UCSD-AML1 (cell line): Measurements from ENCODE around the gene NKIRAS1.
A peak's percentile ranks its signal among the peaks of the same experiment; 100 is the strongest.
"Not testable (repeated sequence)": the region's sequence is repeated elsewhere in the genome, so short reads cannot be mapped to it uniquely, and the experiment has no call there.

Source experiments
- DNase-seq: peaks from one replicate; lab custom pipeline; 2025; ENCODE audit not compliant: unreplicated experiment; lab: John Stamatoyannopoulos, UW

NKIRAS1 gene

GRCh38 chr3:23872330-23872729 is 44.5 kb downstream of the NKIRAS1 start:
- DNase-seq: no peak

GRCh38 chr3:23871361-23871760 is 45.4 kb downstream of the NKIRAS1 start:
- DNase-seq: not testable (repeated sequence)

- not testable (repeated sequence) for DNase-seq
Measured at GRCh38 chr3:23870663-23871043, 46.1 kb downstream of the NKIRAS1 start.

GRCh38 chr3:23869977-23870662 is 46.7 kb downstream of the NKIRAS1 start:
- no peak for DNase-seq

DNA sequence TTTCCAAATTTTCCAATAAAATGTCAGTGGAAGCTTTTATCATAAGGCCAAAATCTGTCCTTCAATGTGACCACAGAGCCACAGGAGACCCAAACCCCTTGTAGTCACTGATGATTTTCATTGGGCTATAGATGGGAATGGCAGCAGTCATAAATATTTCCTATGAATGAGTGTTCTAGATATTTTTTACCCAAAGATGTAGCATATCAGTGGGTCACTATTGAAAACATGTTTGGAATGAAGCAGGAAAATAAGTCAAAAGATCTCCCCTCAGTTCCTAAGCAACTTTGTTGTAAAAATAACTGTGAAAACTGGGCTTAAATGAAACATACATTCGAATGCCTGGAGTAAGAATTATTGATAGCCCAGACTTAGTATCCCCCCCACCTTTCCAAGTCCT is 49.0 kb downstream of the NKIRAS1 start:
- DNase-seq: no peak

DNA sequence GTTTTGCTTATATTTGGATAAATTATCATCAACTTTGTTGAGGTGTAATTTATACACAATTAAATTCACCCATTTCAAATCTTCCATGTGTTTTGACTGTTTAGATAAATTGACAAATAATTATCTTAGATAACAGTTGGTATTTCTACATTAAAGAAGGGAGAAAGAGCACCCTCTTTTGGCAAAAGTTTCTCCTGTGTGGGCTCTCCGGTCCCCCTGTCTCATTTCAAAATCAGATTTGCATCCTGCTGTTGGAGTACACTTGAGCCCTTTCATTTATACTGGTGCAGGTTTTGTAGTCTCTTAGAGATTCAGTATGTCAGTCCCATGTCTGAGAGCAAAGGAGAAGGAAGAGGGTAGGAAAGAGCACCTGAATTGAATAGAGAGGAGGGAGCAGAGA is 49.4 kb downstream of the NKIRAS1 start:
- no peak for DNase-seq

GRCh38 chr3:23865595-23866396 is 51.0 kb downstream of the NKIRAS1 start:
- peak; percentile 33 for DNase-seq

- no peak for DNase-seq
Measured at GRCh38 chr3:23864931-23865330, 51.9 kb downstream of the NKIRAS1 start.

GRCh38 chr3:23863060-23863459 is 53.7 kb downstream of the NKIRAS1 start:
- no peak for DNase-seq

GRCh38 chr3:23861689-23862088 is 55.1 kb downstream of the NKIRAS1 start:
- no peak for DNase-seq

DNA sequence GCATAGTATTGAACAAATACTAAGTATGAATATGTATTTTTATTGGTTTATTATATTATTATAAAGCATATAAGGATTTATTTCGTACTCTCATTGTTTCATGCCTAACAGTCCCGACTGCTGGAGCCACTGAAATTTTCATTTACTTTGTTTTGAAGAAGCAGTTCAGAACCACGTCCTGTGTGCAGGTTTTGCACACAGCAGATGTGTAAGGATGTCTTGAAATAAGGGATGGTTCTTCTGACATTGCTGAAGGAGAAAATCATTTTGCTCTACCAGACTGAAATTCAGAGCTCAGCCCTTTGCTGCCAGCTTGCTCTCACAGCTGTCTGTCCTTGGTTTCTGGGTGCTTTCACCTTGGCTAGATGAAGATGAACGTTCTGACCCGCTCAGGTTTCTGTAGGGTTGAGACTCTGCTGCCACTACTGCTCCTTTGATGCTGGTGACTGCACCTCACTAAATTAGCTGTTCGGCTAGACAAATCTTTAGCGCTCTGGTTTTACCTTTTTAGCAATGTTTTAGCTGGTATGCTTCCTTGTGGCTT is 56.9 kb downstream of the NKIRAS1 start:
- no peak for DNase-seq

DNA sequence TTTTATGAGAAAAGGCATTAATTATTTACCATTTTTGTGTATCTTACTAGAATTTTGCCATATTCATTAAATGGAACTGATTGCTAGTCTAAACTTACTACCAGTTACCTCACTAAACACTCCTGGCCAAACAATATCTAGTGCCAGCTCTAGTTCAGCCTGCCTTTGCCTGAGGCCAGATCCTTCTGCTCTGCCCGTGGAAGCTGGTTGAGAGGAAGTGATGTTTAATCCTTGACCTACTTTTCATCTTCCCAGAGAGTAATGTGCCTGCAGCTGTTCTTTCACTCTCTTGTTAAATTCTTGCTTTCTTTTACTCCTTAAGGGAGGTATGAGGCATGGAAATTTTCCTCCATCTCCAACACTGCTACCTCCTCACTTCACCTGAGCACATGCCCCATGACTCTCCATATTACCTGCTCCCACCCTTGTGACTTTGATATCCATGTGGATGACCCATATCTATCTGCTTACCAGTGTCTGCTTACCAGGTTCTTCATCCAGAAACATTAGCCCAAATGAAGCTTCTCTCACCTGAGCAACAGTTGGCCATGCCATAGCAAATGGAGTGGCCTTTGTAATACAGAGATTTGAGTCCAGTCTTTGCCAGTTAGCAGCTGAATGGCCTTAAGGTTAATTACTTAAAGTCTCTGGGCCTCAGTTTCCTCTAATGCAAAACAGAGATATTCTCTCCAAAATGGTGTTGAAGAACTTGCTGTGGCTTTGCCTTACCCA is 57.6 kb downstream of the NKIRAS1 start:
- no peak for DNase-seq

GRCh38 chr3:23856286-23856685 is 60.5 kb downstream of the NKIRAS1 start:
- no peak for DNase-seq

DNA sequence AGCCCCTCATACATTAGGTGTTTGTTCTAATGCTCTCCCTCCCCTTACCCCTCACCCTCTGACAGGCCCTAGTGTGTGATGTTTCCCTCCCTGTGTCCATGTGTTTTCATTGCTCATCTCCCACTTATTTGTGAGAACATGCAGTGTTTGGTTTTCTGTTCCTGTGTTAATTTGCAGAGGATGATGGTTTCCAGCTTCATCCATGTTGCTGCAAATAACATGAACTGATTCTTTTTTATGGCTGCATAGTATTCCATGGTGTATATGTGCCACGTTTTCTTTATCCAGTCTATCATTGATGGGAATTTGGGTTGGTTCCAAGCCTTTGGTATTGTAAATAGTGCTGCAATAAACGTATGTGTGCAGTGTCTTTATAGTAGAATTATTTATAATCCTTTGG is 67.3 kb downstream of the NKIRAS1 start:
- not testable (repeated sequence) for DNase-seq

GRCh38 chr3:23845326-23846216 is 71.2 kb downstream of the NKIRAS1 start:
- no peak for DNase-seq

GRCh38 chr3:23843869-23844268 is 72.9 kb downstream of the NKIRAS1 start:
- DNase-seq: no peak
